GM18861 (cell line): ENCODE results near the gene RERE.

Experiments used
- ATAC-seq: cut with Tn5 transposase; IDR thresholded peaks from one replicate; pipeline ENCODE4 v1.9.1; 2021; ENCODE audit not compliant: unreplicated experiment

RERE gene

GRCh38 chr1:8419172-8419571, 398.3 kb downstream of the RERE start:
- ATAC-seq: no peak

- ATAC-seq: no peak
These were observed 399.1 kb downstream of the RERE start for GRCh38 chr1:8418301-8418700.

GRCh38 chr1:8417625-8418024, 399.8 kb downstream of the RERE start:
- no peak for ATAC-seq

- no peak for ATAC-seq
These were observed 400.6 kb downstream of the RERE start for GRCh38 chr1:8416881-8417280.

GRCh38 chr1:8415526-8416278, 401.7 kb downstream of the RERE start:
- ATAC-seq: no peak

- no peak for ATAC-seq
These were observed 405.1 kb downstream of the RERE start for GRCh38 chr1:8412183-8412831.

- no peak for ATAC-seq
These were observed 405.6 kb downstream of the RERE start for GRCh38 chr1:8411803-8412182.

- no peak for ATAC-seq
These were observed 406.6 kb downstream of the RERE start for GRCh38 chr1:8410791-8411190.

GRCh38 chr1:8409606-8410005, 407.8 kb downstream of the RERE start:
- ATAC-seq: no peak

- no peak for ATAC-seq
These were observed 408.3 kb downstream of the RERE start for GRCh38 chr1:8409106-8409505.

GRCh38 chr1:8408151-8408839, 409.1 kb downstream of the RERE start:
- no peak for ATAC-seq

GRCh38 chr1:8407652-8408051, 409.8 kb downstream of the RERE start:
- no peak for ATAC-seq

- ATAC-seq: no peak
These were observed 410.5 kb downstream of the RERE start for GRCh38 chr1:8406960-8407359.

- ATAC-seq: no peak
These were observed 411.4 kb downstream of the RERE start for GRCh38 chr1:8406011-8406410.

- no peak for ATAC-seq
These were observed 412.7 kb downstream of the RERE start for GRCh38 chr1:8404460-8405370.

GRCh38 chr1:8402109-8402710, 415.2 kb downstream of the RERE start:
- ATAC-seq: no peak

GRCh38 chr1:8398677-8399076, 418.8 kb downstream of the RERE start:
- ATAC-seq: no peak

GRCh38 chr1:8398086-8398485, 419.4 kb downstream of the RERE start:
- ATAC-seq: no peak

GRCh38 chr1:8397511-8397910, 419.9 kb downstream of the RERE start:
- no peak for ATAC-seq

GRCh38 chr1:8396786-8397406, 420.5 kb downstream of the RERE start:
- ATAC-seq: no peak
